Nephron progenitor cell (in vitro differentiated cells): ENCODE measurements around the gene SYT15B.
A peak's percentile ranks its signal among the peaks of the same experiment; 100 is the strongest.
"Not testable (repeated sequence)": the region's sequence is repeated elsewhere in the genome, so short reads cannot be mapped to it uniquely, and the experiment has no call there.

ENCODE experiments used
- DNase-seq: peaks from one replicate; pipeline ENCODE4 v3.0.0; 2021
- H3K27ac Mint-ChIP-seq: 2 replicates; pipeline ENCODE4 v1.8.0; 2021; ENCODE audit warnings: mild to moderate bottlenecking, moderate library complexity, mixed read lengths
- H3K27me3 Mint-ChIP-seq: 2 replicates; pipeline ENCODE4 v1.8.0; 2021; ENCODE audit warnings: mild to moderate bottlenecking, low read depth, mixed read lengths; ENCODE audit not compliant: poor library complexity
- H3K36me3 Mint-ChIP-seq: 2 replicates; pipeline ENCODE4 v1.8.0; 2021; ENCODE audit warnings: low read depth, mixed read lengths
- H3K4me1 Mint-ChIP-seq: 2 replicates; pipeline ENCODE4 v1.8.0; 2021; ENCODE audit warnings: mixed read lengths
- H3K4me3 Mint-ChIP-seq: 2 replicates; pipeline ENCODE4 v1.8.0; 2021; ENCODE audit warnings: mild to moderate bottlenecking, moderate library complexity, mixed read lengths
- H3K9me3 Mint-ChIP-seq: 2 replicates; pipeline ENCODE4 v1.8.0; 2021; ENCODE audit warnings: mild to moderate bottlenecking, moderate library complexity, mixed read lengths

SYT15B gene

DNA sequence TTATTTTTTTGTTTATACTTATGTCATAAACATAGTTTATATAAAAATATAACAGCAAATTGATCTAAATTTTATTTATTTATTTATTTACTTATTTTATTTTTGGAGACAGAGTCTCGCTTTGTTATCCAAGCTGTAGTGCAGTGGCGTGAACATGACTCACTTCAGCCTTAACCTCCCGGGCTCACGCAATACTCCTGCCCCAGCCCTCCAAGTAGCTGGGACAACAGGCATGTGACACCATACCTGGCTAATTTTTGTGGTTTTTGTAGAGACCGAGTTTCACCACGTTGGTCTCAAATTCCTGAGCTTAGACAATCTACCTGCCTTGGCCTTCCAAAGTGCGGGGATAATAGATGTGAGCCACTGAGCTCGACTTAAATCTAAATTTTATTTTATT is 13.0 kb downstream of the SYT15B start:
- not testable (repeated sequence) for DNase-seq, H3K27ac Mint-ChIP-seq, H3K4me1 Mint-ChIP-seq

DNA sequence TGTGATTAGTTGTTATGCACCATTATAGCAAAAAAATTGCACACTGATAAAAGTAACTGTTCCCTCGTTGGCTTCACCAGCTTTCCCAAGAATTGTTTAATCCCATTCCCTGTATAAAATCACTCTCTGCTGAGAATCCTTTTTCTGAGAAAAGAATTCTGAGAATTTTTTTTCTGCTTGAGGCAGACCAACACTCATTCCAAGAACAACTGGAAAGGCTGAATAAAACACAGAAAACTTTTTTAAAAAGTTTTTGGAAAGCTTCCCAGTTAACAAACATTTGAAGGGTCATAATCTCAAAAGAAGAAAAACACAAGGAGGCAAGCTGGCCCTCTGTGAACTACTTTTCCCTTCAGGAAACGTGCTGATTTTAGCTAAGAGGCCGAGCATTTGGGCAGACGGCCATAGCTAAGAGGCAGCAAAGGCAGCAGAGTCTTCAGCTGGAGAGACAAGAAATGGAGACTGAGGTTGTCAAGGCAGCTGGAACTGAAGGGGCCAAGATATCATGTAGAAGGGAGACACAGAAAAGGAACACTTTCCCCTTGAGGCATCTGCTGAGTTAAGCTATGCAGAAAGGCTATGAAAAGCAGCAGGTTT is 16.5 kb downstream of the SYT15B start:
- H3K27ac Mint-ChIP-seq, H3K9me3 Mint-ChIP-seq, H3K4me3 Mint-ChIP-seq, H3K36me3 Mint-ChIP-seq, DNase-seq, H3K27me3 Mint-ChIP-seq, H3K4me1 Mint-ChIP-seq: not testable (repeated sequence)

More for the DNA sequence above, 13.0 kb downstream of the SYT15B start:
- not testable (repeated sequence) for H3K36me3 Mint-ChIP-seq, H3K9me3 Mint-ChIP-seq, H3K27me3 Mint-ChIP-seq, H3K4me3 Mint-ChIP-seq

DNA sequence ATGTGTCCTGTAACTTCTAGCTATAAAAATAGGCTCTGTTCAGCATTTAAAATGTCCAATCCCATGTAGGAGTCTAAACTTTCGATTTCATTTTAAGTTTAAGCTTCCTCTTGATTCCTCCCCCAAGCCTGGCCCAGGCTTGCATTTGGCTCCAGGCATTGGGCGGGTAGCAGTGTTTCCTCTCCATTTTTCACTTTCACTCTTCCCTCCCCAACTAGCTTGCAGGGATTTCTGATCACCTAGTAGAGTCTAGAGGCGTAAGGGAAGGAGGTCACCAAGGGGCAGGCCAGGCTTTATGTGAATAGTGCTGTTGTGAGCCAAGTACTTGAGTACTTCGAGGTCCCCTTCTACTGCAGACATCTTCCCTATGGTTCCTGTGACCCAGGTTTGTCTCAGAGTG is 18.5 kb downstream of the SYT15B start:
- H3K4me1 Mint-ChIP-seq, H3K27ac Mint-ChIP-seq, H3K4me3 Mint-ChIP-seq: not testable (repeated sequence)

DNA sequence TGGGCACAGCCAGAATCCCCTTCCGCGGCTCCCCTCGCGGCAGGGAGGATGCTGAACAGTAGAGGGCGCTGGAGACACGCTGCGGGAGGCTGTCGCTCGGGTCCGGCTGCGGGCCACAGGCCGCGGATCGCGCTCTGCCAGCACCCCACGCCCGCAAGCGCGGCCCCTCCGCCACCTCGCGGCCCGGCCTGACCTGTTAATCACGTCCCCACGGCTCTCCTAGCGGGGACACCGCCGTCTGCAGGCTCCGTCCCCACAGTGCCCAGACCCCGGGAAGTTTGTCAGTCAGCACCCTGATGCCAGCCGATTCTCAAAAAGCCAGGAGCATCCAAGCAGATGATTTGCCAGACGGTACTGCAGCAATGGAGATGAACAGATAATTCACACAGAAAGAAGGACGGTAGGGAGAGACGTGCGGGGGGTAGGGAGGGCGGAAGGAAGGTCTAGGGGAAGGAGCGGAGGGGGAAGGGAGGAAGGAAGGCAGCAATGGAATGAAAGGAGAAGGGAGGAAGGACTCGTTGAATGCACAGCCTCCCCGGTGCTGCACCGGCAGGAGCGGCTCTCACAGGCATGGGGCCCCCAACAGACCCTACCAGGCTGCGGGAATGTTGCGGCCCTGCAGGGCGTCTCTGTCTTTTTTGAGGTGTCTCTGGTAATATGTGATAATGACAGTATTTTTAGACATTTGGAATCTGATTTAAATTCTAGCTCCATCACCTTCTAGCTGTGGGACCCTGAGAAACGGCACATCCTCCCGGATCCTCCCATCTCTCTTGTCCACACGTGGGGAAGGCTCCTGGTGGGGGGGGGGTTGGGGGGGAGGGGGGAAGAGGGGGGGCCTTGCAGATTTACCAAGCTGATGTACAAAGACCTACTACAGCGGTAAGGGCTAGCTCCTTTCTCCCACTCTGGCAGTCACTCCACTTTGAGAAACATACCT is 19.5 kb downstream of the SYT15B start:
- not testable (repeated sequence) for H3K36me3 Mint-ChIP-seq, H3K27ac Mint-ChIP-seq, H3K27me3 Mint-ChIP-seq, H3K4me1 Mint-ChIP-seq, H3K9me3 Mint-ChIP-seq
- peak; percentile 61 for DNase-seq
- peak overlapping the region; percentile 80 for H3K4me3 Mint-ChIP-seq

More for the DNA sequence above, 18.5 kb downstream of the SYT15B start:
- not testable (repeated sequence) for H3K36me3 Mint-ChIP-seq, H3K27me3 Mint-ChIP-seq, DNase-seq, H3K9me3 Mint-ChIP-seq

DNA sequence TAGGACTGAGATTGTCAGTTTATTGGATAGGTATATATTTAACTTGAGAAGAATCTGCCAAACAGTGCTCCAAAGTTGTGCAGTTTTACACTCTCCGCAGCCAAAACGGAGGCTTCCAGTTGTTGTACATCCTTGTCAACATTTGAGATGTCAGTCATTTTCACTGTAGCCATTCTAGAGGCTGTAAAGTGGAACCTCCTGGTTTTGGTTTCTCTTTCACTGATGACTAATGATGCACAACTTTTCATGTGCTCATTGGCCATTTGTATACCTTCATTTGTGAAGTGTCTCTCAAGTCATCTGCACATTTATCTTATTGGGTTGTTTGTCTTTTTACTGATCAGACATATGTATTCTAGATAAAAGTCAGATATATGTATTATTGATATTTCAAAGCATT is 22.5 kb downstream of the SYT15B start:
- H3K9me3 Mint-ChIP-seq, H3K36me3 Mint-ChIP-seq, H3K27me3 Mint-ChIP-seq, H3K4me1 Mint-ChIP-seq, DNase-seq, H3K27ac Mint-ChIP-seq, H3K4me3 Mint-ChIP-seq: not testable (repeated sequence)

DNA sequence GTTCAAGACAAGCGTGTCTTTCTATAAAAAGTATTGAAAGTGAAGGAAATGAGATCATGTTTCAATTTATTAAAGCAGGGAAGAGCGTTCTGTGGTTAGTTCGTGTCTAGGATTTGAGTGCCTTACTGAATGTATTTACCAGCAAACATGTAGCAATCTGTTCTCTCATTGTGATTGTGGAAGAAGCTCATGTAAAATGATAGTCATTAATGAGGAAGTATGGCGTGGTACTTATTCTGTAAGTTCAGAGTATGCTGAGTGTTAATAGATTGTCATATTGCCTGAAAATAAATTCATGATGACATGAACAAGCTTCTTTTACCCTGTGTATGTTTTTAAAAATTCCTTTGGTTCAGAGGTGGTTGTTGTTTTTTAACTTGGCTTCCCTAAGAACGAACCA is 32.5 kb downstream of the SYT15B start:
- not testable (repeated sequence) for H3K36me3 Mint-ChIP-seq, DNase-seq, H3K27ac Mint-ChIP-seq, H3K4me1 Mint-ChIP-seq, H3K9me3 Mint-ChIP-seq, H3K4me3 Mint-ChIP-seq, H3K27me3 Mint-ChIP-seq

DNA sequence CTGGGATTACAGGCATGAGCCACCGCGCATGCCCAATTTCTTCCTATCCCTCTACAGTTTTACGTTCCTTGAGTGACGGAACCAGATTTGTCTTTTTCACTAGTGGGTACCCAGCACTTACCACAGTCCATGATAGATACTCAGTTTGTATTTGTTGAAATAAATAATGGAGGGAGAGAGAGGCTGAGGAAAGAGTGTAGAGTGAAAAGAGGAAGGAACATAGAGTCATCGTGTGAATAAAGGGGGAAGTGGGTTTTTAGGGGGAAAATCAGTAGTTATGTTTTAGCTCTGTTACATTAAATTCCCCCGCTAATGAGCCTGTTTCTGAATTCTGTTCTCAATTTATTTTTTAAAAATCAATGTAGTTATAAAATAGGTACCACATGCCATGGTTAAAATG is 37.7 kb downstream of the SYT15B start:
- not testable (repeated sequence) for DNase-seq, H3K36me3 Mint-ChIP-seq, H3K4me1 Mint-ChIP-seq, H3K27me3 Mint-ChIP-seq, H3K9me3 Mint-ChIP-seq, H3K27ac Mint-ChIP-seq, H3K4me3 Mint-ChIP-seq

DNA sequence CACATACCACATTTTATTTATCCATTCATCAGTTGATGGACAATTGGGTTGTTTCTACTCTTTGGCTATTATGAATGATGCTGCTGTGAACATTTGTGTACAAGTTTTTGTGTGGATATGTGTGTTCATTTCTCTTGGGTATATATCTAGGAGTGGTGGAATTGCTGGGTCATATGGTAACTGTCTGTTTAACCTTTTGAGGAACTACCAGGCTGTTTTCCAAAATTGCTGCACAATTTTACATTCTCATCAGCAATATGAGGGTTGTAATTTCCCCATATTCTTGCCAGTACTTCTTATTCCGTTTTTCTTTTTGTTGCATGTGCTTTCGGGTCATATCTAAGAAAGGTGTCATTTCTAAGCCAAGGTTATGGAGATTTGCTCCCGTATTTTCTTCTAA is 38.3 kb downstream of the SYT15B start:
- H3K27ac Mint-ChIP-seq, H3K4me1 Mint-ChIP-seq, DNase-seq, H3K36me3 Mint-ChIP-seq, H3K27me3 Mint-ChIP-seq, H3K4me3 Mint-ChIP-seq, H3K9me3 Mint-ChIP-seq: not testable (repeated sequence)

DNA sequence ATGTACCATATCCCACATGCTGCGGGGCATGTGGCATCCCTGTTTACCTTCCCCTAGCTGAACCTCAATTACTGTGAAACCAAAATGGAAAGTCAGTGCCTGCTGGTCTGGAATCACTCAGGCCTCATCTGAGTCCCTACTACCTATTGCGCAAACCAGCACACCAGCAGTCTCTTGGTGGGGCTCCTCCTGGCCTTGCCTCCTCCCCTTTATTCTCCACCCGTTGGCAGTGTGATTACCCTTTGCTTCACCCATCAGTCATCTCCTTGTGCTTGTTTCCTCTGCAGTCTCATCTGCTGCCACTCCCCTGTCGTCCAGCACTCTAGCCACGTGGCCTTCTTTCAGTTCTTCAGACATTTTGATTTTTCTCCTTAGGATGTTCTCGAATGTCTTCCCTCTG is 39.3 kb downstream of the SYT15B start:
- H3K9me3 Mint-ChIP-seq, DNase-seq, H3K27ac Mint-ChIP-seq, H3K4me3 Mint-ChIP-seq, H3K4me1 Mint-ChIP-seq, H3K36me3 Mint-ChIP-seq, H3K27me3 Mint-ChIP-seq: not testable (repeated sequence)

DNA sequence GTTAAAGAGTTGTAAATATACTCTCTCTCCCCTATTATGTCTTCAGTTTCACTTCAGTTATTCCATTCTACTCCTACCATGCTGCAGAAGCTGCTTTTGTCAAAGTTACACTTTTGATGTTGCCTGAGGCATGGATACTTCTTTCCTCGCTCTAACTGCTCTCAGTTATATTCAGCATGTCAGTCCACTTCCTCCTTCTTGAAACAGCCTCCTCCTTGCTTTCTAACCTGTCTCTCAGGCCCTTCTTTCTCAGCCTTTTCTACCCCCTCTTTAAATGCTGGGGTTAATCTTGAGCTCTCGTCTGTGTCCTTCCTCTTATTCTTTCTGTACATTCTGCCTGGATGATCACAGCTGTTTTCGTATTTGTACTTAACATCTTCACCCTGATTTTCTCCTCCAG is 40.0 kb downstream of the SYT15B start:
- H3K4me3 Mint-ChIP-seq, H3K27ac Mint-ChIP-seq, H3K27me3 Mint-ChIP-seq, H3K4me1 Mint-ChIP-seq, H3K9me3 Mint-ChIP-seq, DNase-seq, H3K36me3 Mint-ChIP-seq: not testable (repeated sequence)

DNA sequence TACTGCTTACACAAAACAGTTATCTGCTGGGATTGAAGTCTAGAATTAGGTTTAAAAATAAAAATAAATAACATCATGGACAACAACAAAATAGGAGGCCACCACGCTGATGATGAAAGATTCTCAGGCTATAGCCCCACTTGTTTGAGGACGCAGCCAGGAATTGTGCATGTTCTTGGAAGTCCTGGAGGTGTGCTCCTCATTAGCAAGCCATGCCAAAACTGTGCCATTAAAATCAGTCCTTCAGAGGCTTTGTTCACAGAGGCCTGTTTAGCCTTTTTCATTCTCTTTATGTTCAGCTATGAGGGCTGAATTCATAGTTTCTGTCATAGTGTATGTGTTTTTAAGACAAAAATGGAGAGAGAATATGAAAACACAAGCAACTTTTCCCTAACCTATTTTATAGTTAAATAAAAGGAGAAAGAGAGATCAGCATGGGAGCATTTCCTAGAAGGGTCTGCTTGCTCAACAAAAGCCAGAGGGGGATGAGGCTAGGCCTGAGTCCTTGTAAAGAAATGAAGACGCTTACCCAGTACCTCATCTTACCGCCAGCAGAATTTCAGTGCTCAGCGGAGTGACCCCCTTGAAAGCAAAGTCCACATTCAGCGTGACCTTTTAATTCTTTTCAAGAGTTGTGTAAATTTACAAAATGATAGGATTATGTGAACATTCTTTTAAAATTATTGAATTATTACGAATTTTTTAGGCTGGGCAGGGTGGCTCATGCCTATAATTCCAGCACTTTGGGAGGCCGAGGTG is 46.2 kb downstream of the SYT15B start:
- H3K27me3 Mint-ChIP-seq, DNase-seq, H3K4me3 Mint-ChIP-seq, H3K27ac Mint-ChIP-seq, H3K9me3 Mint-ChIP-seq, H3K4me1 Mint-ChIP-seq, H3K36me3 Mint-ChIP-seq: not testable (repeated sequence)
